ENCODE data around the gene PDZRN3.

PDZRN3 gene

GRCh38 chr3:73552700-73553099, 72.0 kb downstream of the PDZRN3 start:
- DNase-seq = no peak

GRCh38 chr3:73550032-73550431, 74.7 kb downstream of the PDZRN3 start:
- no peak for DNase-seq

- no peak for DNase-seq
Observed at GRCh38 chr3:73549051-73549600, 75.6 kb downstream of the PDZRN3 start.

GRCh38 chr3:73548436-73548835, 76.3 kb downstream of the PDZRN3 start:
- DNase-seq = no peak

GRCh38 chr3:73547427-73548248, 77.1 kb downstream of the PDZRN3 start:
- DNase-seq = no peak

- no peak for DNase-seq
Observed at GRCh38 chr3:73546961-73547360, 77.8 kb downstream of the PDZRN3 start.

GRCh38 chr3:73543412-73543811, 81.3 kb downstream of the PDZRN3 start:
- no peak for DNase-seq

GRCh38 chr3:73542136-73542535, 82.6 kb downstream of the PDZRN3 start:
- DNase-seq = no peak

GRCh38 chr3:73540969-73541740, 83.6 kb downstream of the PDZRN3 start:
- DNase-seq = no peak

GRCh38 chr3:73538486-73538885, 86.3 kb downstream of the PDZRN3 start:
- DNase-seq = no peak

GRCh38 chr3:73536952-73537351, 87.8 kb downstream of the PDZRN3 start:
- DNase-seq = no peak

GRCh38 chr3:73536336-73536895, 88.3 kb downstream of the PDZRN3 start:
- no peak for DNase-seq

GRCh38 chr3:73535931-73536330, 88.8 kb downstream of the PDZRN3 start:
- DNase-seq = no peak

GRCh38 chr3:73535137-73535536, 89.6 kb downstream of the PDZRN3 start:
- no peak for DNase-seq

GRCh38 chr3:73530022-73530396, 94.7 kb downstream of the PDZRN3 start:
- DNase-seq = no peak

GRCh38 chr3:73529308-73530021, 95.3 kb downstream of the PDZRN3 start:
- no peak for DNase-seq

- DNase-seq = no peak
Observed at GRCh38 chr3:73525591-73525990, 99.2 kb downstream of the PDZRN3 start.

- DNase-seq = no peak
Observed at GRCh38 chr3:73523661-73524060, 101.1 kb downstream of the PDZRN3 start.

GRCh38 chr3:73521734-73522336, 102.9 kb downstream of the PDZRN3 start:
- DNase-seq = no peak

GRCh38 chr3:73520931-73521461, 103.7 kb downstream of the PDZRN3 start:
- no peak for DNase-seq

- DNase-seq = no peak
Observed at GRCh38 chr3:73516631-73517030, 108.1 kb downstream of the PDZRN3 start.

- DNase-seq = no peak
Observed at GRCh38 chr3:73513260-73513659, 111.5 kb downstream of the PDZRN3 start.

All from CD4-positive, alpha-beta T cell treated with Interleukin-4 for 4 hours (primary cell).